IMR-90 (cell line): ENCODE results near the gene FBXO17. TPM values are rescaled to one million over a fixed set of nuclear protein-coding genes. Genes with fewer than 3 reads are reported as not detected.

Experiments
- ATAC-seq: fragments of 200-7000 bp; cut with Tn5 transposase; 2 replicates; pipeline ENCODE4 v1.9.1; 2020; ENCODE audit warnings: low read depth, mild to moderate bottlenecking, moderate library complexity
- BruUV-seq: library from RNA; stranded (reverse); fragments of 400-500 nt; replicated peaks from 2 replicates; lab custom pipeline; 2021; lab: Mats Ljungman, UMichigan
- CTCF ChIA-PET: fragments of 300-600 bp; formaldehyde crosslinking; extraction: SDS; loops from one replicate; lab custom pipeline; 2021; ENCODE audit warnings: antibody characterized with exemption; lab: Yijun Ruan, JAX
- POLR2A ChIA-PET: fragments of 300-600 bp; sonication (Branson Sonifier 250); formaldehyde crosslinking; loops from one replicate; lab custom pipeline; 2022; ENCODE audit warnings: antibody characterized with exemption; ENCODE audit not compliant: unreplicated experiment; lab: Charles Lee
- DNase-seq: peaks from one replicate; pipeline ENCODE4 v3.0.0; 2013
- H2AFZ ChIP-seq: replicated peaks from 2 replicates; pipeline ENCODE3; 2013; ENCODE audit warnings: low read length, mild to moderate bottlenecking; ENCODE audit not compliant: poor library complexity
- H2AK5ac ChIP-seq: 2 replicates; pipeline ENCODE4 v1.6.1; 2013; ENCODE audit warnings: low read depth, low read length, inconsistent platforms
- H2AK9ac ChIP-seq: replicated peaks from 2 replicates; pipeline ENCODE3; 2013; ENCODE audit warnings: mild to moderate bottlenecking, low read depth, low read length, moderate library complexity; ENCODE audit not compliant: poor library complexity
- H2BK120ac ChIP-seq: 2 replicates; pipeline ENCODE4 v1.6.1; 2013; ENCODE audit warnings: low read depth, low read length, inconsistent platforms
- H2BK15ac ChIP-seq: 3 replicates; pipeline ENCODE4 v1.6.1; 2013; ENCODE audit warnings: low read depth, low read length, inconsistent platforms
- H2BK20ac ChIP-seq: 2 replicates; pipeline ENCODE4 v1.6.1; 2013; ENCODE audit warnings: low read depth, mild to moderate bottlenecking, inconsistent platforms, low read length, moderate library complexity
- H2BK5ac ChIP-seq: 2 replicates; pipeline ENCODE4 v1.6.1; 2013; ENCODE audit warnings: mild to moderate bottlenecking, low read depth, low read length, inconsistent platforms; ENCODE audit not compliant: poor library complexity, severe bottlenecking
- H3K14ac ChIP-seq: replicated peaks from 2 replicates; pipeline ENCODE4 v1.6.1; 2013; ENCODE audit warnings: low read depth, low read length, inconsistent platforms
- H3K18ac ChIP-seq: 2 replicates; pipeline ENCODE4 v1.6.1; 2013; ENCODE audit warnings: low read depth, low read length, control low read depth
- H3K23ac ChIP-seq: 2 replicates; pipeline ENCODE4 v1.6.1; 2013; ENCODE audit warnings: low read depth, low read length, inconsistent platforms
- H3K27ac ChIP-seq: 2 replicates; pipeline ENCODE4 v1.5.1; 2013; ENCODE audit warnings: mild to moderate bottlenecking, control low read depth, low read length; ENCODE audit not compliant: insufficient read depth
- H3K27me3 ChIP-seq: 2 replicates; pipeline ENCODE4 v1.6.1; 2013; ENCODE audit warnings: low read length; ENCODE audit not compliant: control insufficient read depth, insufficient read depth
- H3K36me3 ChIP-seq: 2 replicates; pipeline ENCODE4 v1.6.1; 2013; ENCODE audit warnings: low read length, mixed read lengths; ENCODE audit not compliant: control insufficient read depth, insufficient read depth
- H3K4ac ChIP-seq: 2 replicates; pipeline ENCODE4 v1.6.1; 2013; ENCODE audit warnings: low read depth, low read length, inconsistent platforms
- H3K4me1 ChIP-seq: 2 replicates; pipeline ENCODE4 v1.6.1; 2013; ENCODE audit warnings: low read length, mixed read lengths; ENCODE audit not compliant: control insufficient read depth, insufficient read depth
- H3K4me2 ChIP-seq: 2 replicates; pipeline ENCODE4 v1.6.1; 2013; ENCODE audit warnings: low read depth, mild to moderate bottlenecking, control low read depth, low read length, moderate library complexity
- H3K4me3 ChIP-seq: 2 replicates; pipeline ENCODE4 v1.5.1; 2013; ENCODE audit warnings: low read depth, mild to moderate bottlenecking, control low read depth, low read length, moderate library complexity; ENCODE audit not compliant: insufficient read depth
- H3K56ac ChIP-seq: 2 replicates; pipeline ENCODE4 v1.6.1; 2013; ENCODE audit warnings: low read length, inconsistent platforms; ENCODE audit not compliant: insufficient read depth; ENCODE audit errors: extremely low read depth
- H3K79me1 ChIP-seq, 2 experiments: 2 replicates each; pipeline ENCODE4 v1.6.1; 2013; ENCODE audit warnings: low read length in 2 of 2, inconsistent platforms in 1 of 2, low read depth in 1 of 2
- H3K9ac ChIP-seq: 2 replicates; pipeline ENCODE4 v1.6.1; 2013; ENCODE audit warnings: low read depth, low read length, control low read depth
- H3K9me1 ChIP-seq: 2 replicates; pipeline ENCODE4 v1.6.1; 2013; ENCODE audit warnings: low read length, inconsistent platforms; ENCODE audit not compliant: insufficient read depth
- H3K9me3 ChIP-seq: 2 replicates; pipeline ENCODE4 v1.6.1; 2013; ENCODE audit warnings: low read length; ENCODE audit not compliant: control insufficient read depth, insufficient read depth
- H4K20me1 ChIP-seq: 2 replicates; pipeline ENCODE4 v1.6.1; 2013; ENCODE audit warnings: low read length, inconsistent platforms; ENCODE audit not compliant: insufficient read depth
- H4K5ac ChIP-seq: 2 replicates; pipeline ENCODE4 v1.6.1; 2013; ENCODE audit warnings: mild to moderate bottlenecking, low read depth, low read length, control low read depth
- H4K8ac ChIP-seq, 2 experiments: 2 replicates each; pipeline ENCODE4 v1.6.1; 2013; ENCODE audit warnings: low read depth in 2 of 2, low read length in 2 of 2, control low read depth in 1 of 2, inconsistent platforms in 1 of 2
- H4K91ac ChIP-seq: 2 replicates; pipeline ENCODE4 v1.6.1; 2013; ENCODE audit warnings: low read depth, low read length, inconsistent platforms; ENCODE audit not compliant: insufficient read depth
- BHLHE40 ChIP-seq: fragments of 150-350 bp; IDR thresholded peaks from 2 replicates; pipeline ENCODE4 v1.6.1; 2016; ENCODE audit warnings: mild to moderate bottlenecking, low read depth, low read length
- CEBPB ChIP-seq: IDR thresholded peaks from 2 replicates; pipeline ENCODE4 v1.6.1; 2012; ENCODE audit warnings: low read depth, low read length, improper control_type of control experiment
- CHD1 ChIP-seq: IDR thresholded peaks from 2 replicates; pipeline ENCODE4 v1.6.1; 2012; ENCODE audit warnings: low read depth, low read length, improper control_type of control experiment
- CTCF ChIP-seq: conservative IDR thresholded peaks from 2 replicates; pipeline ENCODE4 v1.5.1; 2012; ENCODE audit warnings: mild to moderate bottlenecking, low read depth, low read length, improper control_type of control experiment
- FOS ChIP-seq: fragments of 150-350 bp; IDR thresholded peaks from 2 replicates; pipeline ENCODE4 v1.6.1; 2016; ENCODE audit warnings: low read depth, low read length
- MAFK ChIP-seq: IDR thresholded peaks from 2 replicates; pipeline ENCODE4 v1.6.1; 2012; ENCODE audit warnings: low read depth, low read length, improper control_type of control experiment
- MAZ ChIP-seq: IDR thresholded peaks from 2 replicates; pipeline ENCODE4 v1.6.1; 2012; ENCODE audit warnings: low read depth, mild to moderate bottlenecking, low read length, improper control_type of control experiment, moderate library complexity, borderline replicate concordance
- MXI1 ChIP-seq: IDR thresholded peaks from 2 replicates; pipeline ENCODE4 v1.6.1; 2012; ENCODE audit warnings: low read depth, mild to moderate bottlenecking, low read length, moderate library complexity, borderline replicate concordance
- NFE2L2 ChIP-seq: fragments of 150-350 bp; IDR thresholded peaks from 2 replicates; pipeline ENCODE4 v1.6.1; 2016; ENCODE audit warnings: low read depth, mild to moderate bottlenecking, low read length
- RAD21 ChIP-seq: IDR thresholded peaks from 2 replicates; pipeline ENCODE4 v1.6.1; 2012; ENCODE audit warnings: low read length, improper control_type of control experiment
- RCOR1 ChIP-seq: IDR thresholded peaks from 2 replicates; pipeline ENCODE4 v1.6.1; 2012; ENCODE audit warnings: mild to moderate bottlenecking, low read length, improper control_type of control experiment; ENCODE audit not compliant: insufficient replicate concordance
- SMC3 ChIP-seq: fragments of 150-350 bp; IDR thresholded peaks from 2 replicates; pipeline ENCODE4 v1.6.1; 2016; ENCODE audit warnings: low read depth, mild to moderate bottlenecking, antibody characterized with exemption, low read length, moderate library complexity
- USF2 ChIP-seq: fragments of 150-350 bp; IDR thresholded peaks from 2 replicates; pipeline ENCODE4 v1.6.1; 2017; ENCODE audit warnings: mild to moderate bottlenecking, antibody characterized with exemption, low read length, low read depth
- WGBS, 2 experiments: methylation state at CpG; one replicate each; pipeline versions ENCODE4 v1.1.5 to v1.1.7; 2013; ENCODE audit warnings: missing lambda C conversion rate in 2 of 2; ENCODE audit not compliant: insufficient read length in 1 of 2; ENCODE audit errors: extremely low coverage in 2 of 2; 5-methylcytosine and 5-hydroxymethylcytosine counted together
- dilution Hi-C: fragments of 300-500 bp; cut with HindIII; formaldehyde crosslinking; loops from one replicate; pipeline ENCODE4 v1.14.3; 2018; ENCODE audit warnings: low sequenced_read_pairs; ENCODE audit not compliant: unreplicated experiment
- in situ Hi-C: fragments of 300-500 bp; cut with MboI; formaldehyde crosslinking; loops from 3 replicates; pipeline ENCODE4 v1.14.3; 2019; ENCODE audit warnings: low sequenced_read_pairs, inconsistent platforms, mixed read lengths
- intact Hi-C: fragments of 100-400 bp; cut with micrococcal nuclease; formaldehyde crosslinking; loops from 2 replicates; pipeline ENCODE4 v1.10.0; 2022
- polyA plus RNA-seq, 3 experiments: library from polyadenylated mRNA; depleted of rRNA; stranded (reverse); fragments of >200 nt; gene quantifications; 2 replicates each; pipeline ENCODE4 v1.2.3, GENCODE V29; 2012; ENCODE audit warnings: low replicate concordance in 1 of 3
- total RNA-seq: library from RNA; depleted of rRNA; stranded (reverse); fragments of >200 nt; gene quantifications from 2 replicates; pipeline ENCODE4 v1.2.3, GENCODE V29; 2012

The FBXO17 gene
- total and polyA plus RNA-seq, 2 of the 4 experiments (the other 2 are of a cell fraction): 10.8 to 20.7 TPM

- no peak overlapping the region for H2AK5ac ChIP-seq
- CTCF ChIA-PET: interaction anchor here (0.6 to 1.0 kb wide), 2 partner anchors 22 to 578 kb away, joined by 3 to 5 read pairs; partner anchors contain the start of genes MRPS12, PSMD8 and SARS2
- H3K27me3 ChIP-seq: no peaks in the 10 kb centered on the region
- H4K91ac ChIP-seq: no peak overlapping the region
- H2BK120ac ChIP-seq: no peak overlapping the region
- no peaks in the 10 kb centered on the region for H3K9me3 ChIP-seq
- no peak for TF ChIP-seq USF2
- no peak for TF ChIP-seq MXI1
- TF ChIP-seq FOS: no peak
- no peak for TF ChIP-seq MAZ
- no peak for TF ChIP-seq MAFK
- no peak for TF ChIP-seq CEBPB
- no peak for TF ChIP-seq BHLHE40
- no peak for TF ChIP-seq RCOR1
- peak; percentile 33 for TF ChIP-seq CTCF
- TF ChIP-seq RAD21: 0 out of 2 replicates have a peak, but pooled peaks have one; percentile 16
- TF ChIP-seq SMC3: no peak
- TF ChIP-seq CHD1: no peak
- TF ChIP-seq NFE2L2: no peak
- DNase-seq (peak; percentile 16), ATAC-seq (no peak)
- no peak overlapping the region for H3K4me2 ChIP-seq
- WGBS, 2 experiments: 81 to 100% methylated on average over 1 to 8 of the region's 13 CpGs
- no peak overlapping the region for H3K14ac ChIP-seq
- no peak overlapping the region for H3K4ac ChIP-seq
- no peak overlapping the region for H3K56ac ChIP-seq
- no peak overlapping the region for H3K9ac ChIP-seq
- dilution Hi-C loops: no loop called here
- H2AK9ac ChIP-seq: no peak overlapping the region
- no peak overlapping the region for H4K8ac ChIP-seq
- in situ Hi-C loops: loop anchor here (10.0 kb wide), 1 partner anchor 372 kb away; the partner anchor contains the start of gene LRFN1
- H2BK20ac ChIP-seq: no peak overlapping the region
- no peaks in the 10 kb centered on the region for H3K79me1 ChIP-seq
- H3K36me3 ChIP-seq: no peaks in the 10 kb centered on the region
- no peak overlapping the region for H3K18ac ChIP-seq
- no peak overlapping the region for H4K5ac ChIP-seq
- no peak overlapping the region for H2AFZ ChIP-seq
- no peak overlapping the region for H3K4me3 ChIP-seq
- H4K20me1 ChIP-seq: no peaks in the 10 kb centered on the region; the same call in 1 of the 2 replicates
- H3K27ac ChIP-seq: no peak overlapping the region
- H2BK15ac ChIP-seq: no peak overlapping the region
- no TSS peak for BruUV-seq
- H3K9me1 ChIP-seq: 0 out of 2 replicates have a peak, but pooled peaks cover 3% of the 10 kb centered on the region
- no peak overlapping the region for H3K23ac ChIP-seq
- POLR2A ChIA-PET: no interaction called here
- peaks cover 2% of the 10 kb centered on the region; the same call in 1 of the 2 replicates for H3K4me1 ChIP-seq
- H2BK5ac ChIP-seq: no peak overlapping the region
- intact Hi-C loops: no loop called here
These were observed 23.0 kb downstream of the FBXO17 start for GRCh38 chr19:38952395-38953165.
